Measurements from ENCODE around the gene LRMDA. TPM values are rescaled to one million over a fixed set of nuclear protein-coding genes. Genes with fewer than 3 reads are reported as not detected.
A peak's percentile ranks its signal among the peaks of the same experiment; 100 is the strongest.

LRMDA gene
- total and polyA plus RNA-seq, 2 of the 13 experiments (the other 11 are each of a cell fraction or from before 2014, with no cell fraction given): 13.4 to 22.0 TPM

- TF ChIP-seq BCLAF1 (IDR thresholded peaks at IDR 0.05): no peak
- TF ChIP-seq POLR2G (IDR thresholded peaks at IDR 0.05; ENCODE audit: low read depth, low read length): 0 out of 2 replicates have a peak, but pooled peaks have one; percentile 14
- TF ChIP-seq, protein P1, sequence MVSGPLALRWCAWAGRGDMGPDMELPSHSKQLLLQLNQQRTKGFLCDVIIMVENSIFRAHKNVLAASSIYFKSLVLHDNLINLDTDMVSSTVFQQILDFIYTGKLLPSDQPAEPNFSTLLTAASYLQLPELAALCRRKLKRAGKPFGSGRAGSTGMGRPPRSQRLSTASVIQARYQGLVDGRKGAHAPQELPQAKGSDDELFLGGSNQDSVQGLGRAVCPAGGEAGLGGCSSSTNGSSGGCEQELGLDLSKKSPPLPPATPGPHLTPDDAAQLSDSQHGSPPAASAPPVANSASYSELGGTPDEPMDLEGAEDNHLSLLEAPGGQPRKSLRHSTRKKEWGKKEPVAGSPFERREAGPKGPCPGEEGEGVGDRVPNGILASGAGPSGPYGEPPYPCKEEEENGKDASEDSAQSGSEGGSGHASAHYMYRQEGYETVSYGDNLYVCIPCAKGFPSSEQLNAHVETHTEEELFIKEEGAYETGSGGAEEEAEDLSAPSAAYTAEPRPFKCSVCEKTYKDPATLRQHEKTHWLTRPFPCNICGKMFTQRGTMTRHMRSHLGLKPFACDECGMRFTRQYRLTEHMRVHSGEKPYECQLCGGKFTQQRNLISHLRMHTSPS (CRISPR knock-in tag; IDR thresholded peaks at IDR 0.05; ENCODE audit: low read depth): no peak
Observed at GRCh38 chr10:76034353-76035205, 603.2 kb downstream of the LRMDA start (continued).

Measured in HepG2 (cell line).